Esophagus muscularis mucosa (tissue), 3 donors: Measurements from ENCODE around the gene BMP5.

Experiments
- CTCF ChIP-seq, 3 experiments: fragments of 200-600 bp in 2 of 3; fragments of 450-650 bp in 1 of 3; sonication (generic) in 2 of 3; IDR thresholded peaks; one replicate each; pipeline ENCODE4 v1.5.1; 2017 to 2019; ENCODE audit warnings: antibody characterized with exemption in 3 of 3, mild to moderate bottlenecking in 2 of 3, moderate library complexity in 1 of 3
- POLR2A ChIP-seq: fragments of 450-650 bp; IDR thresholded peaks from one replicate; pipeline ENCODE4 v1.6.1; 2017; ENCODE audit warnings: antibody characterized with exemption, moderate library complexity, mild to moderate bottlenecking, low read depth

- TF ChIP-seq CTCF (IDR thresholded peaks at IDR 0.05) (no peak), POLR2A (no peak)
These were observed 42.1 kb downstream of the BMP5 start for GRCh38 chr6:55833284-55833683.
